NCI-H187 (cell line): ENCODE measurements around the gene UQCC2.

Experiments used
- DNase-seq, 2 experiments: peaks; one replicate each; lab custom pipeline; 2025; lab: John Stamatoyannopoulos, UW

The UQCC2 gene

GRCh38 chr6:33711140-33712129, at the start of gene UQCC2:
Gene UQCC2 (minus strand): TSS chr6:33711700. CDS start chr6:33711686, 14 bp downstream.
- DNase-seq = peak; percentile 94 to 96

- DNase-seq = peak; percentile 51 to 61
These were observed 48.6 kb upstream of the UQCC2 start for GRCh38 chr6:33759887-33760629.

DNA sequence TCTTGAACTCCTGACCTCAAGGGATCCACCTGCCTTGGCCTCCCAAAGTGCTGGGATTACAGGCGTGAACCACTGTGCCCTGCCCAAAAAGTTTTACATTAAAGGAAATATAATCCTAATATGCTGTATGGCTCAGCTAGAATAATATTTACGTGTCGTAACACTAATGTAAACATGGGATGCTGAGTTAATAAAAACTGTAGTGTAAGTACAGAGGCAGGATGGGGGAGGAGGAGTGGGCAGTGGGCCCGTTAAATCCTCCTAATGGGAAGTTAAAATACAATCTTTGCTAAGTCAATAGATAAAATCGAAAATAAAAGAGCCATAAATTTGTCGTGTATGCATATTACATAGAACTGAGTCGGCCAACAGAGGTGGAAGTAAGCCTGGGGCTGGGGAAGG, 47.3 kb upstream of the UQCC2 start:
- no peak for DNase-seq

DNA sequence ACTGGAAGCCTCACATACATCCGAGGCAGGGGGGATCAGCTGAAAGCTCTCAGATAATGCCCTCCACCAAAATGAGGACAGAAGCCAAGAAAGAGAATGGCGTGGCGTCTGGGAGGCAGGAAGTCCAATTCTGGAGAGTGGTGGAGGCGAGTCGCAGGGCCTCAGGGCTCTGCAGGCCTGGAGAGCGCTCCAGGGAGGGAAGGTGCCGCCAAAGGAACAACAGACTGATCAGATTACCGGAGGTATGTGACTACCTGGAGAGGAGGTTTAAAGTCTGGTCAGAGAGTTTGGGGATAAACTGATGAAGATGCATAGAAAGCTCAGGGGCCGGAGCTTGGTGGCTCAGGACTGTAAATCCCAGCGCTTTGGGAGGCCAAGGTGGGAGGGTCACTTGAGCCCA, 46.4 kb upstream of the UQCC2 start:
- no peak for DNase-seq

GRCh38 chr6:33757113-33757512, 45.6 kb upstream of the UQCC2 start:
- DNase-seq = no peak

DNA sequence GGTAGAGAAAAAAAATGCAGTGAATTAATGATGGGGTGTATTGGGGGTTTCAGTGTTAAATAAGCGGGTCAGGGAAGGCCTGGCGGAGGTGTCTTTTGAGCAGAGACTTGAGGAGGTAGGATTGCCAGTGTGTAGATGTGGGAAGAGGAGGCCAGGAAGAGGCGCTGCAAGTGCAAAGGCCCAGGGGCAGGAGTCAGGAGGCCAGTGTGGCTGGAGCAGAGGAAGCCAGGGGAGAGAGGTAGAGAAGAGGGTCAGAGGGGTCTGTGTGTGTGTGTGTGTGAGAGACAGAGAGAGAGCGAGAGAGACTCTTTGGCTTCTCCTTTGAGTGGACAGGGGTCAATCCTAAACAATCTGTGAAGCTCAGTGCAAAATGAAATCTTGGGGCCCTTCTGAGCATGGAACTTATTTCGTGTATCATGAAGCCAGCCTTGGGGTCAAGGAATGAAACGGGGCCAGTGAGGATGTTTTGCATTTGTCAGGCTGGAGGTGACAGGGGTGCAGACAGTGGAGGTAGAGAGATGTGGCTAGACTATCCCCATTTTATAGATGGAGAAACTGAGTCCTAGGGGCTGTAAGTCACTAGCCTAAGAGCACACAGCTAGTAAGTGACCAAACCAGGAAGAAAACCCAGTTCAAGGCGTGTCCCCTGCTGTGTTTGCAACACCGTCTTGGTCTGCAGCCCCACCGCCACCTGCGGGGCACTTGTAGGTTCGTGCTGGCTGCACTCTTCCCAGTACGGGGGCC, 44.9 kb upstream of the UQCC2 start:
- DNase-seq = no peak

GRCh38 chr6:33755070-33755869, 43.8 kb upstream of the UQCC2 start:
- DNase-seq = peak; percentile 93

DNA sequence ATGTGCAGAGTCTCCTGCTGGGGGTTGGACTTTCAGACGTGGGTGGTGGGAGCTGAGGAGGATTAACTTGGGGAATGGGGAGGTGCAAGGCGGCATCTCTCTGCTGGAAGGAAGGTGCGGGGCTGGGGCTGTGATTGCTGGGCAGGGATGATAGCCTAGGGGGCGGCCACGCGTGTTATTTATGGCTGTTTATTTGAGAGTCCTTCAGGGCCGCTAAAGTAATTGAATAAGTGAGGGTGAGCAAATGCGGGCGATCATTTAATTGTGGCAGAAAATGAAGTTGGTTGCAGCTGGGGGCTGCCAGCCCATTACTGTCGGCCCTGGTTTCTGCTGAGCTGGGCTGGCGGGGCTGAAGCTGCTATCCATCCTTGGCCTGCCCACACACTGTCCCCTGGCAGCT, 42.7 kb upstream of the UQCC2 start:
- no peak for DNase-seq

DNA sequence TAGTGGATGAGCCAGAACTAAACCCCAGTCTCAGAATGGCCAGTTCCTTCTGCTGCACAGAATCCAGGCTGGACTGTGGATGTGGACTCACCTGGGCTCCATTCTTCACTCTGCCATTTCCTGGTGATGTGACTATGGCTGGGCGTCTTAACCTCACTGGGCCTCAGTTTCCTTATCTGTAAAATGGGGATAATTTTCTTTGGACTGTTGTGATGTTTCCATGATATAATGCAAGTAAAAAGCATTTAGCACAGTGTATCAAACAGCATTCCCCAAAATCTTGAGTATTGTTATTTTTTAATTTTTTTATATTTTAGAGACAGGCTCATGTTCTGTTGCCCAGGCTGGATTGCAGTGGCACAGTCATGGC, 41.1 kb upstream of the UQCC2 start:
- no peak for DNase-seq

GRCh38 chr6:33751771-33752645, 40.5 kb upstream of the UQCC2 start:
- peak; percentile 88 to 90 for DNase-seq

DNA sequence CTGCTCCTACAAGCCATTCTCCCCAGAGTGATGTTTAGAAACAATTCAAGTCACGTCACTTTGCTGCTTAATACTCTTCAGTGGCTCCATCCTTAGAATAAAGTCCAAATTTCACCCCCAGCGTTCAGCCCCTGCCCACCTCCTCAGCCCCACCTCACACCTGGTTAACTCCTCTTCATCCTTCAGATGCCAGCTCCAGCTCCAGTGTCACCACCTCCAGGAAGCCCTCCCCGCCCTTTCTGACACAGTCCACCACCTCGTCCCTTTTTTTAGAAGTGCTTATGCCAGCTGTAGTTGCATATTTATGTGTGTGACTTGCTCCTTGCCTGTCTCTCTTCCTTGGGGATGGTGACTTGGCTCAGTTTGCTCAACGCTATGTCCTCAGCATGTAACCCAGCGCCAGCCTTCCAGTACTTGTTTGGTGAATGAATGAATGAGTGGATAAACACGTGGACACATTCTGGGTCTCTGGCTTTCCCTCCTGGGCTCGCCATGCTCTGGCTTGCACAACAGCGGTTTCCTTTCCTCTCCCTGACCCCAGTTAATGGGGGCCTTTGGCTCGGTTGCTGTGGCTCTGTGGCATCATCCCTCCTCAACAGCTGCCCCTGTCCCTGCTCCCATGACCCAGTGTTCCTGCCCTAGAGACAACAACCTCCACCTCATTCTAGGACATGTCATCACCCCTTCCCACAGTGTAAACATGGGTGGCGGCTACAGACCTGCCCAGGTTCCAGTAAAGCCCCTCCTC, 38.9 kb upstream of the UQCC2 start:
- DNase-seq = no peak

DNA sequence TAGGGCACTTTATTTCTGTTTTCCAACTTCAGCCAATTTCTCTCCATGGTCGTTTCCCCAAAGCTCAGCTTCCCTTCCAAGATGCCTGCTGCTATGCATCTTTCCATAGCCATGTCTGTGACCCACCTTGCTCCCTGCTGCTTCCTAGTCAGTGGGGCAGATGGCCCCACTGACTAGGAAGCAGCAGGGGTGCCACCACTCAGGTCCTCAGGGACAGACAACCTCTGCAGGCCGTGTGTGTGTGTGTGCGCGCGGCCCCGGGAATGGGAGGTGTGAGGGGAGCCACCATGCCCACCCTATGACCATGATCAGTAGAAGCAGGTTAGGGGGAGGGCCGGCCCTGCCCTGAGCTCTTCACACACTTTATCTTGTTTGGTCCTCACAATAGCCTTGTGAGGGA, 37.9 kb upstream of the UQCC2 start:
- DNase-seq = no peak

DNA sequence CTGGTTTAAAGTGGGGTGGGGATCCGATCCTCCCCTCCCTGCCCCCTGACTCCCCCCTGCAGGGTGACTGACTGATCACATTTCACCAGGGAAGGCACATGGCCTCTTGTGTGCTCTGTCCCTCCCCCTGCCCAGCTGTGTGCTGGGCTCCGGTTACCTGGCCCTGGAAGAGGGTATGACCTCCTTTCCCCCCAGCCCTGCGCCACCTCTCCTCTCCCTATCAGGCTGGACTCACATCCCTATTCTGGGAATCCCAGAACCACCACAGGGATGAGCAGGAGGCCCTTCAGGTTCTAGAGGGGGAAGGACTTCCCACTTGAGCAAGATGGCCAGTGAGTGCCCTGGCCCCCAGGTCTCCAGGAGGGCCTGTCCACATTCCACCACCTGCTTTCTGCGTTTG, 37.3 kb upstream of the UQCC2 start:
- DNase-seq = no peak

DNA sequence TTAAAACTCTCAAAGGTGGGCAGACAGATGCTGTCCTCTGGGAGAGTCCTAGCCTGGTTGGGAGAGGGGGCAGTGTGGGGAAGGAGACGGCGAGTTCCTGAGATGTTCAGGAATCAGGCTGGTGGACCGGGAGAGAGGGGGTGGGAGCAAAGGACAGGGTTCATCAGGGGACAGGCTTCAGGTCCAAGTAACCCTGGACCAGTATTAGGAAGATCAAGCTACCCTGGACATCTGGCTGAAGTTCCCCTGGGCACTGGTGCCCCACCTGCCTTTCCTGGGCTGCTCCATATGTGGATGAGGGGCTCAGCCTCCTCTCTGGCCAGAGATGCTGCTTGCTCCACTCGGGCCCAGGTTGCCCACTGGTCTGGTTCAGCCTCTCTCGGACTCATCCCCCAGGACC, 36.3 kb upstream of the UQCC2 start:
- DNase-seq = no peak

- DNase-seq = no peak
These were observed 35.2 kb upstream of the UQCC2 start, which contains the start of gene IP6K3 for GRCh38 chr6:33746651-33747100. Gene IP6K3 (minus strand): TSS chr6:33746905. CDS start chr6:33735476, 11,429 bp downstream.

DNA sequence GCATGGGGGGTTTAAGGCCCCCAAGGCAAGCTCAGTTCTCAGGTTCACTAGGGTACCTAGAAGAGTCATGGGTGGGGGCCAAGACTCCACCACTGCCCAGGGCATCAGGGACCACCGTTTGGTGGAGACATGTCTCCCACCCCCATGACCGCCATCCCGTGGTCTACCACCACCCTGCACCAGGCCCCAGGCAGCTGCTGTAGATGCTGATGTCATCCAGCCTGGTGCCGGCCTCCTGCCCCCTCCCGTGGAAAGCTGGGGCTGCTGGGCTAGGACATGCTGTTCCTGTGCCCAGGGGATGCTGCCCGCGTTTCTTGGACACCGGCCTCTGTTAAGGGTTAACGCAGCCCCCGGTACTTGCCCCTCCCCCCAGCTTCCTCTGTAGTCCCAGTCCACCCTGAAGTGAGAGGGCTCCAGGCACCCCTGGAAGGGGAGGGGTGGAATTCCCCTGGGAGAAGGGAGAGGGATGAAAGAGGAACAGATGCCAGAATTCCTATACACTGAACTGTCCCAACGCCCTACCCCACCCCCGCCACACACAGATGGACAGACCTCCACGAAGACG, 34.6 kb upstream of the UQCC2 start:
- no peak for DNase-seq

GRCh38 chr6:33745548-33745947, 34.0 kb upstream of the UQCC2 start:
- no peak for DNase-seq

- DNase-seq = peak in 1 of 2 experiments; percentile 51
These were observed 33.5 kb upstream of the UQCC2 start for GRCh38 chr6:33744895-33745546.
